Astrocyte of the cerebellum (primary cell): ENCODE data around the gene KHK.

Experiments
- DNase-seq: peaks from one replicate; pipeline ENCODE4 v3.0.0-alpha.2; 2011; ENCODE audit warnings: low read depth
- H3K4me3 ChIP-seq: 2 replicates; pipeline ENCODE4 v1.5.1; 2011; ENCODE audit warnings: mild to moderate bottlenecking, low read depth, low read length, moderate library complexity
- CTCF ChIP-seq: IDR thresholded peaks from 2 replicates; pipeline ENCODE4 v1.5.1; 2012; ENCODE audit warnings: low read length, low read depth, moderate library complexity, mild to moderate bottlenecking; ENCODE audit errors: missing control alignments
- in situ Hi-C: cut with HindIII; loops from 2 replicates; pipeline ENCODE4 v1.10.0; 2017; ENCODE audit warnings: low sequenced_read_pairs

Gene KHK

GRCh38 chr2:27126252-27126710, 39.7 kb downstream of the KHK start:
- no peak for TF ChIP-seq CTCF
- DNase-seq, result no peak
- no peak overlapping the region for H3K4me3 ChIP-seq
- in situ Hi-C loops, result no loop called here

GRCh38 chr2:27127883-27128667, 41.5 kb downstream of the KHK start:
- in situ Hi-C loops, result no loop called here
- no peak overlapping the region for H3K4me3 ChIP-seq
- no peak for DNase-seq
- no peak for TF ChIP-seq CTCF

GRCh38 chr2:27128668-27129571, 42.3 kb downstream of the KHK start:
- no peak for TF ChIP-seq CTCF
- H3K4me3 ChIP-seq, result no peak overlapping the region
- DNase-seq, result no peak
- in situ Hi-C loops, result no loop called here

GRCh38 chr2:27130396-27130795, 43.8 kb downstream of the KHK start:
- H3K4me3 ChIP-seq, result no peak overlapping the region
- no peak for DNase-seq
- in situ Hi-C loops, result no loop called here
- TF ChIP-seq CTCF, result no peak

GRCh38 chr2:27131429-27131828, 44.9 kb downstream of the KHK start:
- in situ Hi-C loops, result no loop called here

More at GRCh38 chr2:27131429-27131828, 44.9 kb downstream of the KHK start:
- DNase-seq, result no peak
- TF ChIP-seq CTCF, result no peak
- H3K4me3 ChIP-seq, result no peak overlapping the region
